ENCODE data around the gene RNF207.
A peak's percentile ranks its signal among the peaks of the same experiment; 100 is the strongest.

Gene RNF207, protein sequence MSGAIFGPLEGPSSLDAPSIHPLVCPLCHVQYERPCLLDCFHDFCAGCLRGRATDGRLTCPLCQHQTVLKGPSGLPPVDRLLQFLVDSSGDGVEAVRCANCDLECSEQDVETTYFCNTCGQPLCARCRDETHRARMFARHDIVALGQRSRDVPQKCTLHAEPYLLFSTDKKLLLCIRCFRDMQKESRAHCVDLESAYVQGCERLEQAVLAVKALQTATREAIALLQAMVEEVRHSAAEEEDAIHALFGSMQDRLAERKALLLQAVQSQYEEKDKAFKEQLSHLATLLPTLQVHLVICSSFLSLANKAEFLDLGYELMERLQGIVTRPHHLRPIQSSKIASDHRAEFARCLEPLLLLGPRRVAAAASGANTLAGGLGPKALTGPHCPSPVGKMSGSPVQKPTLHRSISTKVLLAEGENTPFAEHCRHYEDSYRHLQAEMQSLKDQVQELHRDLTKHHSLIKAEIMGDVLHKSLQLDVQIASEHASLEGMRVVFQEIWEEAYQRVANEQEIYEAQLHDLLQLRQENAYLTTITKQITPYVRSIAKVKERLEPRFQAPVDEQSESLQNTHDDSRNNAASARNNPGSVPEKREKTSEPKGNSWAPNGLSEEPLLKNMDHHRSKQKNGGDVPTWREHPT

DNA sequence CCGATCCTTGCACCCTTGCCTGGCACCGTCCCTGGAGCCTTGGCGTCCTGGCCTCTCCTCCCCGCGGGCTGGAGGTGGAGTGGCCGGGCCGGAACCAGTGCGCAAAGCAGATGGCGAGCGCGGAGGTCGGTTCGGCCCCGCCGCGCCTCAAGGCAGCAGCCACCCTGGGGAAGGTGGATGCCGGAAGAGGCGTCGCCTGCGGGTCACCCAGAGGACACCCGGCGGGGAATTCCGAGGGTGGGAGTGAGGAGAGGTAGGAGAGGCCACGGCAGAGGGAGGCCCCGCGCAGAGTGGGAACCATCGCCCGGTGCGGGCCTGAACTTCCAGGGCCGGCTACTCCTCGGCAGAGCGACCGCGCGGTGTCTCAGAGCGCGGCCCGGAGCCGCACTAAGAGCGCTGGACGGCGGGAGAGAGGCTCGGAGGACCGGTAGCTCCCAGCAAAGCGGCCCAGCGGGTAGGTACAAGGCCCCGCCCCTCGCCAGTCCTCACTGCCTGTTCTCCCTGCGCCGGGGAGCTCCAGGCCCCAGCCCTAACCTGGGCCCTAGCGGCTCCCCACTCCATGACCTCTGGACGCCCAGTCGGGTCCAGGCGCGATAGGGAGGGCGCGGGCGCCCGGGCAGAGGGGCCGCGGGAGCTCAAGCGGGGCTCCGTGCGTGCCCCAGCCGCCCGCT is at the start of gene RNF207:
TSS of gene RNF207 (plus strand) at position 271 of the 671 bp plus-strand sequence. CDS start 417 bp downstream, outside the sequence.
- DNase-seq (ENCODE audit: low read depth): peak; percentile 86

DNA sequence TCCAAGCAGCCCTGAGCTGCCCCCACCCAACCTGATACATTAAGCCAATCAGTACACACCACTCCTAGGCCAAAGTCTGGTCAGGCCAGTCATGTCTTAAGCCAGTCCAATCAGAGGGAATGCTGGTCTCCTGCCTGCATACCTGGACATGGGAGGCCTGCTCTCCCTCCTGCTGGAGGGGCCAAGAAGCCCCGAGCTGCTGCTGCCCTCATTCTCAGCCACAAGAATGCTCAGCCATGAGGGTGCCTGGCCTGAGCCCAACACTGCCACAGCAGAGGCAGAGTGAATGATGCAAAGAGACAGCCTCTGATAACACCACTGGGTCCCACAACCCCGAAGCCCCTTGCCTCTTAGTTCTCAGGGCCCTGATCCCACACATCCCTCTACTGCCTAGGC is 48.8 kb upstream of the RNF207 start:
- no peak for DNase-seq (ENCODE audit: low read depth)

DNA sequence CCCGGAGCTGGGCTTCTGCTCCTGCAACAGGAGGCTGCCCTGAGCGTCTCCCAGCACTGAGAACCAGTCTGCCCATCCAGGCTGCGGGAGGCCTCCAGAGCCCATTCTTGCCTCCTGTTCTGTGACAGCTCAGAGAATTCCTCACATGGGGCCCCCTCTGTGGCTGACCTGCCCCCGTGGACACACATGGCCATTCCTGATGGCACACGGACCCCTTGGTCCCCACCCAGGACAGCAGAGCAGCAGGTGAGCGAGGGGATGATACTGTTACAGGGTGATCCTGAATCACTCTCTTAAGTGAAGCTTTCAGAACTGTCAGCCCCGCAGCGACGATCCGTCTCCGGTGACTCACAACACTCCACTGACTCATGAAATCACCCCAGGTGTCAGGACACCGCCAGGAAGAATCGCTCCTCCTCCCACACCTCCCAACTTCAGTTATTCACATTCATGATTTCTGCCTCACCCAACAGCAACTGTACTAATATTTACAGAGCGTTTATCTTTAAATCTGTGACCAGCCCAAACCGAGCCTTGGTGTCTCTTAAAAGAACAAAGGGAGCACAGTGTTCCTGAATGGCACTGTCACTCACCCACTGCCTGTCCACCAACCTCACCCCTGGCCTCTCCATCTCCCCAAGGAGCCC is 48.3 kb upstream of the RNF207 start:
- peak; percentile 74 for DNase-seq (ENCODE audit: low read depth)

- DNase-seq (ENCODE audit: low read depth): no peak
Measured at GRCh38 chr1:6158181-6158580, 47.7 kb upstream of the RNF207 start.

- DNase-seq (ENCODE audit: low read depth): no peak
Measured at GRCh38 chr1:6162341-6162740, 43.6 kb upstream of the RNF207 start.

DNA sequence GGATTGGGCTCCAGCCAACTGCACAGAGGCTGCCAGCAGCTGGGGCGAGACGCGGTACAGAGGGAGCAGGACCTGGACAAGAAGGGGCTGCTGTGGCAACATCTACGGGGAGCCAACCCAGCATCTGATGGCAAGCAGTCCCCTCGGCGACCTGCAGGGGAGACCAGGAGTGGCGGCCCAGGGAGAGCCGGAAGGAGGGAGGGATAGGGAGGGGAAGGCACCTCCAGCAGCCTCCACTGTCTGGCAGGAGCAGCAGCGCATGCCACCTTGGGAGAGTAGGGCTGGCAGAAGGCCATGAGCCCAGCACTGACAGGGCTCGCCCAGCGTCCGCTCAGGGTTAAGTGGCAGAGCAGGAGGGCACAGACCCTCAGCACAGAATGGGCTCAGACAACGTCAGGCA is 43.1 kb upstream of the RNF207 start:
- DNase-seq (ENCODE audit: low read depth): no peak

DNA sequence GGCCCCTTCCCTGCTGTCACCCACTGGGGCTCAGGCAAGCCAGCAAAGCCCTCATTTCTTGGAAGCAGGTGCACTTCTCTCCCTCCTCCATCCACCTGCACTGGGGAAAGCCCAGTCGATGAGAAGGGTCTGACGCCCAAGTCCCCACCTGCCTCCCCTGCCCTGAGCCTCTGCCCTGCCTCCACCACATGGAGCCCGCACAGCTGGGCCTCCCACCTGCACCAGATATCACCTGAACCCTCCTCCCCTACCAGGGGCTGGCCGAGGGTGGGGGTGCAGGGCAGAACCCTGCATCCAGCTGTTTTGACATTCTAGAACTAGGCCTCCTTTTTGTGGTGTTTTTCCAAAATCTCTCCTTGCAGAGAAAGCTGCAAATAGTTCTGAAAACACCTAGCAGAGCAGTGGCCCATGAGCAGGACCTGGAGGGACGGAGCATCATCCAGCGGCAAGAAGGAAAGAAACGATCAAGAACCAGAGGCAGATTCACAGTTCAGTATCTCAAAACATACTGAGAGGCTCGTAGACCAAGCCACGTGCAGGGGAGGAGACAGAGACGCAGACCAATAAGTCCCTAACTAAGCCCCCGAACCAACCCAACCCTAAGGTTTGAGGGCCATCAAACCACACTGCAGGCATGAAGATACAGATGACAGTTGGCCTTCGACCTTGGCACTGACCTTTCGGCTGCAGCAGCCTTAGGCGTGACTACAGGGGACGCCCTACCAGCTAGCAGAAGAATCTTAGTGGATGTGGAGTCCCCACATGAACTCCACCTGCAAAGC is 42.5 kb upstream of the RNF207 start:
- no peak for DNase-seq (ENCODE audit: low read depth)

- no peak for DNase-seq (ENCODE audit: low read depth)
Measured at GRCh38 chr1:6163973-6164617, 41.8 kb upstream of the RNF207 start.

DNA sequence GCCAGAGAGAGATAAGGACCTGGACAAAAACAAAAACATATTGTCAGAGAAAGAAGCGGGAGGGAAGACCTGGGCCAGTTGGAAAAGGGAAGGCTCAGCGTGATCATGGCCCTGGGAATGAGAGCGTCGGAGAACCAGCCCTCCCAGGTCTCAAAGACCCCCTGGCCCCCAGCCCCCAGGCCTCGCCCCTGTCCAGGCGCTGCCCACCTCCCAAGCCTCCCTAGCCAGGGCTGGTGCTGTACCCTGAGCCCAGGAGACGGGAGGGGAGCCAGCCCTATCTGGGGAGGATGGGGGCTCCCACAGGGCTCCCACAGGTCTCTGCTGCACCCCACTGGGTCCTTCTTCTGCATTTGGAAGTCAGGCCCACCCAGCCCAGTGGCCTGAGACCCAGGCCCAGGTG is 40.9 kb upstream of the RNF207 start:
- DNase-seq (ENCODE audit: low read depth): no peak

GRCh38 chr1:6165441-6165985 is 40.4 kb upstream of the RNF207 start:
- no peak for DNase-seq (ENCODE audit: low read depth)

DNA sequence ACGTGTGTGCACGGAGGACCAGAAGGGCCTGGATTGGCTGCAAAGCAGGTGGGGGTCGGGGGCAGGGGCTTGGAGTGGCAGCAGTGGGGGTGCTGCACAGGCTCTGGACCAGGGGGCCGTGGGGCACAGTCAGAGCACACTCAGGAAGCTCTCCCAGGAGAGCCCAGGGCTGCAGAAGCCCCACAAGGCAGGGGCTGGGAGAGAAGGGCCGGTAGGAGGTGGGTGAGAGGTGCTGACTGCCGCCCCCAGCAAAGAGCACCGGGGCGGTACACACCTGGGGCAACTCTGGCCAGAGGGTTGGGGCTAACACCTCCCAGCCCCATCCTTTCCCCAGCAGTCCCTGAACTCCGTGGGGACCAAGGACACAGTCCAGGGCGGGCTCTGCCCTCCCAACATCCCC is 39.7 kb upstream of the RNF207 start:
- no peak for DNase-seq (ENCODE audit: low read depth)

GRCh38 chr1:6166655-6167390 is 39.1 kb upstream of the RNF207 start:
- no peak for DNase-seq (ENCODE audit: low read depth)

DNA sequence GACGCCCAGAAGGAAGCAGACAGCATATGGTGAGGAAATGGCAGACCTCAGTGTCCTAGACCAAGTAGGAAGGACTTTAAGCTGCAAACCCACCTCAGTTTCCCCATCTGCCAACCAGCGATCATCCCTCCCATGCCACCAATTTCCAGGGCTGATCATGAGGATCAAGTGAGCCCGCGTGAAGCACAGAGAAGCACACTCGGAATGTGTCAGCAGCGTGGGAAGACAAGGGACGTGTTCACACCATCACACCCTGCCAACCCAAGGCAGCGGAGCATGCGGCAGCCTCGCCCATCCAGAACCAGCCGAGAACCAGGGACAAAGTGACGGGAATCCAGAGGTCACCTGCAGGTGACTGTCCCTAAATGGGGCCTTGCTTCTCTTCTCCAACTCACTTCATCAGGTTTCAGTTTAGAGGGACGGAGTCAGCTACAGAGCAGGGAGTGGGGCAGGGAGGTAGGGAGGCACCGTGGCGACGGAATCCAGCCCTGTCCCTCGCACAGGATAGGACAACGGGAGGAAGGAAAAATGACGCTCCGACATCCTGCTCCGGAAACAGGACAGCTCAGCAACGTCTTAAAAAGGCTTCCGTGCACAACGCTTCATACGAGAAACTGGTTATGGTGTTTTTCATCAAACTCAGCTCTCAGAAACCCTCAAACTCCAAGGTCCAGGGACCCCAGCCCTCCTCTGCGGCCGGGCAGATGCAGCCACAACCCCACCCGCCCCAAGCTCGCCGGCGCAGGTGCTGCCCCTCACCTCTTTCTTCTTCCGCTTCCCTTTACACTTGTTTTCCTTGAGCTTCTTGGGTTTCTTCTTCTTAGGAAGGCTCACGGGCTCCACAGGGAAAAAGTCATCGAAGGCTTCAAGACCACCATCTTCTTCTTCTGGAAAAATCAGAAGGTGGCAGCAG is 38.3 kb upstream of the RNF207 start:
- DNase-seq (ENCODE audit: low read depth): no peak

DNA sequence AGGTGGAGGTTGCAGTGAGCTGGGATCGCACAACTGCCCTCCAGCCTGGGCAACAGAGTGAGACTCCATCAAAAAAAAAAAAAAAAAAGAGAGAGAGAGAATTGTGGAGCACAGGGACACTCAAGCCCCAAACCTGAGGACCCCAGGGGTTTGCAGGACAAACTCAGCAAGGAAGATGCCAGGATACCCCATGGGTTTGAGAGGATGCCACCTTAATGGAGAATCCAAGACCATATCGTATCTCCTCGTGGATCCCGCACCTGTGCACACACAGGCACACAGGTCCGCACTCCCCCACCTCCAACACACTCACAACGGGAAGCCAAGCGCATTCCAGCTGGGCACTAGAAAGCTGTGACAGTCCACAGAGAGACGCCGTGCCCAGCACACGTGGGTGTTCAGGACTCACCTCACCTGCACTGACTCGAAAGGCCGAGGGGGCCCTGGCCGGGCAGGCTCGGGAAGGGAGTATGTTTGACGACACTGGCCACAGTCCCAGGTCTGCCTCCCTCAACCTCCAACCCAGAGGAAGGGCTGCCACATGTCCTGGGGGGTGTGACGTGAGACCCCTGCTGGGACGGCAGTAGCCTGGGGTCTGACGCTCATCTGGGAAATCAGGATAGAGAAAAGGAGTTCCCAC is 36.9 kb upstream of the RNF207 start:
- no peak for DNase-seq (ENCODE audit: low read depth)

DNA sequence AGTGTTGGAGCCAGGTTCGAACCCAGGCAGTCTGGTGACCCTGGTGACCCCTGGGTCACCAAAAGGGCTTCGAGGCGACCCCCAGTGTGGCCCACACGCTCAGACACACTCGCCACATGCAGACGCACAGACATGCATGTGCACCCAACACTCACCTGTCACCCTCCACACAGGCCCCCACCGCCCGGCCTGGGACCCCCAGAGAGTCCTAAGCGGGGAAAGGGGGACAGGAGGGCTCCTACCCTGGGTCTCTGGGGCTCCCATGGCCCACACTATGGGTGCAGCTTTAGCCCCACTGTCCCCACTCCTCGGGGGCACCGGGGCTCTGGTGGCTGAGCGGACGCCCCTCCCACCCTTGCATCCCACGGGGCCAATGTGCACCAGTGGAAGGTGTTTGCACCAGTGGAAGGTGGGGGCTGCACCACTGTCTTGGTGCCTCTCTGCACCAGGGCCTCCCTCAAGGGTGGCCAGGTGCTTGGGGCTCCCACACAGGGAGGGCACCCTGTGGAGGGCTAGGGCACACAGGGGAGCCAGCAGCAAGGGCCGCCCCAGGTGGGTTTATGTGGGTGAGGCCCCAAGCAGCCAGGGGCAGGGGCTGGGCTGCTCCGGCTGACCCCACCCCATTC is 35.7 kb upstream of the RNF207 start:
- no peak for DNase-seq (ENCODE audit: low read depth)

- no peak for DNase-seq (ENCODE audit: low read depth)
Measured at GRCh38 chr1:6170742-6171201, 35.1 kb upstream of the RNF207 start.

- peak; percentile 43 for DNase-seq (ENCODE audit: low read depth)
Measured at GRCh38 chr1:6171548-6172124, 34.3 kb upstream of the RNF207 start.

- no peak for DNase-seq (ENCODE audit: low read depth)
Measured at GRCh38 chr1:6172549-6172948, 33.4 kb upstream of the RNF207 start.
